ENCODE data around the gene HS3ST4. TPM values are rescaled to one million over a fixed set of nuclear protein-coding genes. Genes with fewer than 3 reads are reported as not detected.
"Not testable (repeated sequence)": the region's sequence is repeated elsewhere in the genome, so short reads cannot be mapped to it uniquely, and the experiment has no call there.

HS3ST4 gene
- total RNA-seq, 1 donor from 2014 or later, result not detected

GRCh38 chr16:26071101-26071866 is 379.5 kb downstream of the HS3ST4 start:
- no peak for DNase-seq (ENCODE audit: extremely low read depth, low read depth, low spot score)

- no peak for DNase-seq (ENCODE audit: extremely low read depth, low read depth, low spot score)
Measured at GRCh38 chr16:26078716-26079355, 387.1 kb downstream of the HS3ST4 start.

- DNase-seq (ENCODE audit: extremely low read depth, low read depth, low spot score), result no peak
Measured at GRCh38 chr16:26087091-26087490, 395.3 kb downstream of the HS3ST4 start.

DNA sequence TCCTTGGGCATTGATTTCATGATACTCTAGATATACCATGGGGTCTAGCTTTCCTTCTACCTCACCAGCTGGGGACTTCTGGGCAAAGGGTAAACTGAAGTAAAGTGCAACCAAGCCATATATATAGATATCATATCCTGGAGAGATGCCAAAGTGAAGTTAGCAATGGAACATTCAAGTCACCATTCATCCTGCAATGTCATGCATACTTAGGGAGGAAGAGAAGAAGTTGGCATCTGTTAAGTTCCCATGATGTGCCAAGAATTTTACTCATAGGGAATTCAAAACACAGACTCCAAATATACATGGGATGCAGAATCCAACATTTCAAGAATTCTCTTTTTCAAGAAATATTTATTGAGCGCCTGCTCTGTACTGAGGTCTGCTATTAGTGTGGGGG is 399.8 kb downstream of the HS3ST4 start:
- no peak for DNase-seq (ENCODE audit: extremely low read depth, low read depth, low spot score)

GRCh38 chr16:26098206-26098605 is 406.4 kb downstream of the HS3ST4 start:
- not testable (repeated sequence) for DNase-seq (ENCODE audit: extremely low read depth, low read depth, low spot score)

DNA sequence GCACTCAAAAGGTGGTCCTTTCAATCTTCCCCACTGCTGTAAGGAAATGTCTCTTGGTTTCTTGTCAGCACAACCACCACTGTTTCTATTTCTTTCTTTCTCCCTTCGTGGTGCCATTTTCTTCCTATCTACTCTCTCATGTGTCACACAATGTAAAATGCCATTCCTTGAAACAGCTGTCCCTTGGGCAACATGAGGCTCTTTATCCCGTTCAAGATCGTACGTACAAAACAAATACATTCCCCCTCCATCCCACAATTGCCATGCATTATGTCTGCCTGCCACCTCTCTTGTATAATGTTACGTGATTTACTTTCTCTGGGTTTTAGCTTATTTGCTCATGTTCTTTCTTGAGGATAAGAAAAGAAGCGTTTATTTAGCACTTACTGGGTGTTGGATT is 410.6 kb downstream of the HS3ST4 start:
- DNase-seq (ENCODE audit: extremely low read depth, low read depth, low spot score), result no peak

DNA sequence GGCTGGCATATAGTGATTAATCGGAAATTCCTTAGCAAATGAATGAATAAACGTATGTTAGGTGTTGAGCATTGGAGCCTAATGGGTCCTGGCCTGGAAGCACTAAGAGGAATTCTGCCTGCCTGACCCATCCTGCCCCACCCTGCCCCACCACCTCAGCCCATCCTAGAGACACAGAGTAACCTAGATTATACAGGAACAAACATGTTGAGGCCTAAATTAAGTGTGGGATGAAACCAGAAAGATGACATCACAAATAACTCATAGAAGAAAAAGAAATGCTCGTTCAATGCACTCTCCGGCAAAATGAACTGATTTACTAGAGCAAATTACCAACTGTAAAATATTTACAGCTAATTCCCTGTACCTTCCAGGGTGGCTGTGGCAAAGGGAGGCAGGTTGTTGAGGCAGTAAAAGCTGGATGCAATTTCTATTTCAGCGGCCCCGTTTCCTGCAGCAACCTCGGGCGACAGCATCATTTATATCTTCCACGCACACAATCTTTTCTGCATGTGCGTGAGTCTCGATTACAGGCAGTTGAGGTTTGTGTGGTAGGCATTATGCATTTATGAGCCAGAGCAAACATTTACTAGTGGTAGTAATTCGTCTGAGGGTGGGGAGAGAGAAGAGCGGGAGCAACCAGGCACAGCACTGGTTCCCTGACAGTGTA is 417.2 kb downstream of the HS3ST4 start:
- DNase-seq (ENCODE audit: extremely low read depth, low read depth, low spot score), result no peak

DNA sequence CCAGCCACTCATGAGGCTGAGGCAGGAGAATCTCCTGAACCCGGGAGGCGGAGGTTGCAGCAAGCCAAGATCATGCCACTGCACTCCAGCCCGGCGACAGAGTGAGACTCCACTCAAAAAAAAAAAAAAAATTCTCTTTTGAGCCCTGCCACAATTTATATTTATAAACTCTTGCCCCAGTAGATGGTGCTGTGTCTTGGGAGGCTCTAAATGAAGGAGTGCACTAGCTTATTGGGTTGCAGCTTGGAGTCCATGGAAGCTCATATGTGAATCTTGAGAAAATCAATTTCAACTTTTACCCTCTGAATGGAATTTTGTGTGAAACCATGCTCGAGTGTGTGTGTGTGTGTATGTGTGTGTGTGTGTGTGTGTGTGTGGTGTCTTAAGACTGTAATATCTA is 420.1 kb downstream of the HS3ST4 start:
- DNase-seq (ENCODE audit: extremely low read depth, low read depth, low spot score), result no peak

DNA sequence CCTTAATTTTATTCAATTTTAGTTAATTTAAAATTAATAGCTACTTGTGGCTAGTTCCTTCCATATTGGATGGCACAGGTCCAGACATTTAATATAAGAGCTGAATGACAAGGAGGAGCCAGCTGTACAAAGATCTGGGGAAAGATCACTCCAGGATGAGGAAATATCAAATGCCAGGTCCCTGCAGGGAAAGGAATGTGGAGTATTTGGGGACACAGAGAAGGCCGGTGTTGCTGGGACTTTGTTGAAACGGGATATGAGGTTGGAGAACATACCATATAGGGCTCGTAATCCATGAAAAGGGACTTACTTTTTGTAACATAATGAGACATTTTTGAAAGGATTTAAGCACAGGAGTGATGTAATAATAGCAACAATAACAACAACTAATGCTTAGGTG is 426.8 kb downstream of the HS3ST4 start:
- DNase-seq (ENCODE audit: extremely low read depth, low read depth, low spot score), result no peak

DNA sequence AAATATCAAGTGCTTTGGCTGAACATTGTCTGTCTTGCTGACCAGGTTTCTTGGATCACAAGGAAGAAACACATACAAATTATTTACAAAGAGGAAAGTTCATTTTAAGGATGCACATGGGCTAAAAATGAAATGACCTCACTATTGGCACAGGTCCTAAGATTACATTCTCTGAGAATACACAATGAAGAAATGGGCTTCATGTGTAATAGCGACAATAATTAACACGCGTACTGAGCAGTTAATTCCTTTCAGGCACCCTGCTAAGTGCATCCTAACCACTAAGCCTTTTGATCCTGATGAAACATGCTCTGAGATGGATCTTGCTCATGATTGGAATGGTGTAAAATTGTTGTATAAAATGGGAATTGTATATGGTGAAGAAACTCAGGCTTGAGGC is 429.0 kb downstream of the HS3ST4 start:
- DNase-seq (ENCODE audit: extremely low read depth, low read depth, low spot score), result no peak

DNA sequence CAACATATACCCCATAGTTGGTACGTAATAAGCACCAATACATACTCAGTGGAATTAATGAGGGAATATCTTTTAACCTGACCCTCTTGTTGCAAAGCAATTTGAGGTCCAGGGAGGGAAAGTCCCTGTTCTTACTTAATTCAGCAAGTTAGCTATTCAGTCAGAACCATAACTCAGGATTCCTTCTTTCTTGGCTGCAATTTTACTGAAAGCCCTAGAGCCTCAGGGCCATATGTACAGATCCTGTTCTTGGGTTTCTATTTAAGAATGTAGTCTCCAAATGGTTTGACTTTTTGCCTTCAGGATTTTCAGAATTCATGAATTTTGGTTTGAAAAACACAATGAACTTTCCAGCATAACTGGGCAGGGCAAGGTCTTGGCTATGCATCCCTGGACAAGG is 436.5 kb downstream of the HS3ST4 start:
- DNase-seq (ENCODE audit: extremely low read depth, low read depth, low spot score), result no peak

- DNase-seq (ENCODE audit: extremely low read depth, low read depth, low spot score), result no peak
Measured at GRCh38 chr16:26129997-26130396, 438.2 kb downstream of the HS3ST4 start.

GRCh38 chr16:26133416-26134093 is 441.8 kb downstream of the HS3ST4 start:
- no peak for DNase-seq (ENCODE audit: extremely low read depth, low read depth, low spot score)

GRCh38 chr16:26134588-26134987 is 442.8 kb downstream of the HS3ST4 start:
- DNase-seq (ENCODE audit: extremely low read depth, low read depth, low spot score), result no peak

- DNase-seq (ENCODE audit: extremely low read depth, low read depth, low spot score), result no peak
Measured at GRCh38 chr16:26137956-26138355, 446.2 kb downstream of the HS3ST4 start.

- no peak for DNase-seq (ENCODE audit: extremely low read depth, low read depth, low spot score)
Measured at GRCh38 chr16:26139091-26139490, 447.3 kb downstream of the HS3ST4 start.

DNA sequence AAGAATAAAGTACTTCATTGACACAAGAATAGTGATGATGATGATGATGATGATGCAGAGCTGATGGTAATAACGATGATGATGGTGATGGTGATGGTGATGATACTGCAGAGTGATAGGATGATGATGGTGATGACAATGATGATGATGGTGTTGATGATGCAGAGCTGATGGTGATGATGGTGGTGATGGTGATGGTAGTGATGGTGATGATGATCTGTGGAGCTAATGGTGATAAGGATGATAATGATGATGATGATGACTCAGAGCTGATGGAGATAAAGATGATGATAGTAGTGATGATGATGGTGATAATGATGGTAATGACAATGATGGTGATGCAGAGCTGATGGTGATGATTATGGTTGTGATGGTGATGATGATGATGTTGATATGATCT is 448.1 kb downstream of the HS3ST4 start:
- DNase-seq (ENCODE audit: extremely low read depth, low read depth, low spot score), result no peak

DNA sequence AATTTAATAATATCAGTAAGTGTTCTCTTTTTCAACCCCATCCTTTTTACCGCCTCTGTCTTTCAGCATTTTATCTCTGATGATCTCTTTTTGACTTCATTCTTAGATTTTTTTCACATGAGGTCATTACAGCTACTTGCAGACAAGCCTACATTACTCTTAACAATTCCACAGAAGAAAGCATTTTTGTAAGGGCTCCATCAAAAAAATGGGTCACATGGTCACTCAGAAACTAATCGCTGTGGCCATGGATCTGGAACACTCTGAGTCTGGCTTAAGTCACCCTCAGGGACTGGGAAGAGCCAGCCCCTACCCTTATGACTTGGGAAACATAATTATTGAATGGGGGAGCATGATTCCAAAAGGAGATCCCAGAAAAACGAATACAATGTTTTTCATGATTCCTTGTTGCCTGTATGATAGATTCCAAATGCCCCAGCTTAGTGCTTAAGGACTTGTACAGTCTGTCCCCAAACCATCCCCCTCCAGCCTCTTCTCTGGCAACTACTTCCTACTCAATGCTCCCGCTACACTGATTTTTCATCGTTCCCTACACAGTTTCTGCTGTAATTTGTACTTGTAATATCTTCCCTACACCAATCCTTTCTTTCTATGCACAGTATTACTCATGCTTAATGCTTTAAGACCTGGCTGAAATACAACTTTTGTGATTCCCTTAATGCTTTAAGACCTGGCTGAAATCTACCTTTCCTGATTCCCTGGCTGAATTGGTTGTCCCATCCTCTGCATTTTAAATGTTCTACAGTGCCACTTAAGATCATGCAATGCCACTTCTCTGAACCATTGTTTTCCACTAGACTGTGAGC is 457.8 kb downstream of the HS3ST4 start:
- DNase-seq (ENCODE audit: extremely low read depth, low read depth, low spot score), result no peak

GRCh38 chr16:26155221-26155620 is 463.5 kb downstream of the HS3ST4 start:
- no peak for DNase-seq (ENCODE audit: extremely low read depth, low read depth, low spot score)

GRCh38 chr16:26157319-26157718 is 465.6 kb downstream of the HS3ST4 start:
- no peak for DNase-seq (ENCODE audit: extremely low read depth, low read depth, low spot score)

All from glomerular endothelial cell (primary cell).